Endothelial cell of umbilical vein (primary cell): ENCODE measurements around the gene ANKRD33.

Experiments used
- CTCF ChIP-seq, 2 donors: IDR thresholded peaks; 1 replicate in 1 of 2; 2 replicates in 1 of 2; pipeline ENCODE4 v1.5.1; 2011; ENCODE audit warnings: low read length in 2 of 2, mild to moderate bottlenecking in 2 of 2, moderate library complexity in 2 of 2, control low read depth in 1 of 2, inconsistent platforms in 1 of 2, low read depth in 1 of 2; ENCODE audit not compliant: insufficient read depth in 1 of 2; ENCODE audit errors: extremely low read depth in 1 of 2
- FOS ChIP-seq: IDR thresholded peaks from 2 replicates; pipeline ENCODE4 v1.6.1; 2011; ENCODE audit warnings: mild to moderate bottlenecking, low read length, moderate library complexity, borderline replicate concordance; ENCODE audit not compliant: insufficient read depth
- POLR2A ChIP-seq: IDR thresholded peaks from 2 replicates; pipeline ENCODE4 v1.6.1; 2012; ENCODE audit warnings: low read depth, mild to moderate bottlenecking, control low read depth, low read length
- POLR2AphosphoS5 ChIP-seq: IDR thresholded peaks from 2 replicates; pipeline ENCODE4 v1.6.1; 2012; ENCODE audit warnings: low read depth, mild to moderate bottlenecking, control low read depth, low read length, moderate library complexity; ENCODE audit not compliant: insufficient read depth

GRCh38 chr12:51883998-51884675, 3.8 kb upstream of the ANKRD33 start:
- TF ChIP-seq CTCF (IDR thresholded peaks at IDR 0.05; ENCODE audit: extremely low read depth in 1 of 2, insufficient read depth in 1 of 2, low read depth in 1 of 2, low read length in 2 of 2) (no peak), POLR2A (no peak), POLR2AphosphoS5 (no peak), FOS (no peak)
